Duodenal mucosa (tissue), 2 donors: ENCODE data around the gene MSI2.

Experiments used
- H3K27ac ChIP-seq: one replicate; pipeline ENCODE4 v1.7.0; 2013; ENCODE audit warnings: low read depth, low read length
- H3K27me3 ChIP-seq, 2 donors: one replicate each; pipeline ENCODE4 v1.7.0; 2013; ENCODE audit warnings: low read length in 2 of 2, control low read depth in 1 of 2; ENCODE audit not compliant: insufficient read depth in 2 of 2, control insufficient read depth in 1 of 2
- H3K36me3 ChIP-seq, 2 donors: one replicate each; pipeline ENCODE4 v1.7.0; 2013; ENCODE audit warnings: low read length in 2 of 2, control low read depth in 1 of 2; ENCODE audit not compliant: insufficient read depth in 2 of 2, control insufficient read depth in 1 of 2
- H3K4me1 ChIP-seq, 2 donors: one replicate each; pipeline ENCODE4 v1.7.0; 2013; ENCODE audit warnings: low read length in 2 of 2, control low read depth in 1 of 2; ENCODE audit not compliant: insufficient read depth in 2 of 2, control insufficient read depth in 1 of 2
- H3K4me3 ChIP-seq, 2 donors: one replicate each; pipeline ENCODE4 v1.7.0; 2013; ENCODE audit warnings: low read length in 2 of 2, low read depth in 1 of 2
- H3K9ac ChIP-seq, 2 donors: one replicate each; pipeline ENCODE4 v1.7.0; 2013; ENCODE audit warnings: low read length in 2 of 2, low read depth in 1 of 2
- H3K9me3 ChIP-seq, 2 donors: one replicate each; pipeline ENCODE4 v1.7.0; 2013; ENCODE audit warnings: low read length in 2 of 2, control low read depth in 1 of 2; ENCODE audit not compliant: control insufficient read depth in 1 of 2

The MSI2 gene

DNA sequence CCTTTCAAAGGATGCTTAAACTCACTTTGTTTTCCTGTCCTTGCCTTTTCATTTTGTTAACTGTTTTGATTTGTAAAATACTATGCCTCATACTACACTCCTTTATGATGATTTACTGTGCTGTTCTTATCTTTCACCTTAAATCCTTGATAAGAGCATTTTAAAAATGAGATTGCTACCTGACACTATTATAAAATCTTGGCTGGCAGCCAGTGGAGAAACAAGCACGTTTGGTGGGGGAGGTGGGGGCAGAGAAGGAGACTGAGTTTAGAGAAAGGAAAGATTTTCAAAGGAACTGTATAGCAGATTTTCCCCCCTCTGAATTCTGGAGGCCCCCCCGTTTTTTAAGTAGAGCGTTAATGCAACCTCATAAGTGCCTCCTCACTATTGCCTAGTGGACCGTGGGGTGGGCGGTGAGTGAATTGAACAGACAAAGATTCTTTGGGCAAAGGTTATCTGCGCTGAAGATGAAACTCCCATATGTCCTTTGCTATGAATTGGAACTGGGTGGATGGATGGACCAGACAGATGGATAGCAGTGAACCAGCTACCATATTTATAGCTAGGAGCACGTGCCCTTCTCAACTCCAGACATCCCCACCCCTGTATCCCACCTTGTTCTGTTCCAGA is 288.6 kb downstream of the MSI2 start:
- Histone ChIP-seq H3K27ac (no peak overlapping the region), H3K27me3 (no peaks in the 10 kb centered on the region), H3K9ac (no peak overlapping the region), H3K9me3 (no peaks in the 10 kb centered on the region), H3K36me3 (no peaks in the 10 kb centered on the region), H3K4me3 (no peak overlapping the region), H3K4me1 (peaks cover 15 to 16% of the 10 kb centered on the region in 2 donors)

DNA sequence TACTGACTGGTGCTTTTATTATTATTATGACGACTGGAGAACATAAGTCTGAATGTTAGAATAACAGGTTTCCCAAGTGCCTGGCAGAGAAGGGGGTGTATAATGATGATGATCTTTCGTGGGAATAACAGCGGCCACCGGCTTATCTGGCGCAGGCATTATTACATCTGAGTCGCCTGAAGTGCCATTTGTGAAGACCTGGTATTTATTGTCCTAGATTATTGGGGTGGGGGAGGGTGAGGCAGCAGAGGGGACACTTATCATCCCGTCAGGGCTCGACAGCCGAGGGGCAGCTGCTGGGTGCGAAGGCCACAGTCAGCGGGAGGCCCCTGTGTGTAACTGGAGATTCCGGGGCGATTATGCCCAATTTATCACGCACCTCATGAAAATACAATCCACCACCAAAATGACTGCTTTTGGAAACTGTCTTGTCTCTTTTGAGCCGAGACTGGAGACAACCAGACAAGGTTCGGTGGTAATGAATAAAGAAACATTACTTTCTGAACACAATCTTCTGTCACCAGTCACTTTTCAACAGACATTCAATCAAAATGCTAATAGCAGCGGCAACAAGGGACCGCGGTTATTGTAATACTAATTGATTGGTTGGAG is 289.5 kb downstream of the MSI2 start:
- no peaks in the 10 kb centered on the region for H3K36me3 ChIP-seq
- no peak overlapping the region for H3K9ac ChIP-seq
- no peaks in the 10 kb centered on the region for H3K9me3 ChIP-seq
- H3K27me3 ChIP-seq: no peaks in the 10 kb centered on the region
- no peak overlapping the region for H3K4me3 ChIP-seq
- H3K4me1 ChIP-seq: peaks cover 15 to 16% of the 10 kb centered on the region in 2 donors
- H3K27ac ChIP-seq: no peak overlapping the region

DNA sequence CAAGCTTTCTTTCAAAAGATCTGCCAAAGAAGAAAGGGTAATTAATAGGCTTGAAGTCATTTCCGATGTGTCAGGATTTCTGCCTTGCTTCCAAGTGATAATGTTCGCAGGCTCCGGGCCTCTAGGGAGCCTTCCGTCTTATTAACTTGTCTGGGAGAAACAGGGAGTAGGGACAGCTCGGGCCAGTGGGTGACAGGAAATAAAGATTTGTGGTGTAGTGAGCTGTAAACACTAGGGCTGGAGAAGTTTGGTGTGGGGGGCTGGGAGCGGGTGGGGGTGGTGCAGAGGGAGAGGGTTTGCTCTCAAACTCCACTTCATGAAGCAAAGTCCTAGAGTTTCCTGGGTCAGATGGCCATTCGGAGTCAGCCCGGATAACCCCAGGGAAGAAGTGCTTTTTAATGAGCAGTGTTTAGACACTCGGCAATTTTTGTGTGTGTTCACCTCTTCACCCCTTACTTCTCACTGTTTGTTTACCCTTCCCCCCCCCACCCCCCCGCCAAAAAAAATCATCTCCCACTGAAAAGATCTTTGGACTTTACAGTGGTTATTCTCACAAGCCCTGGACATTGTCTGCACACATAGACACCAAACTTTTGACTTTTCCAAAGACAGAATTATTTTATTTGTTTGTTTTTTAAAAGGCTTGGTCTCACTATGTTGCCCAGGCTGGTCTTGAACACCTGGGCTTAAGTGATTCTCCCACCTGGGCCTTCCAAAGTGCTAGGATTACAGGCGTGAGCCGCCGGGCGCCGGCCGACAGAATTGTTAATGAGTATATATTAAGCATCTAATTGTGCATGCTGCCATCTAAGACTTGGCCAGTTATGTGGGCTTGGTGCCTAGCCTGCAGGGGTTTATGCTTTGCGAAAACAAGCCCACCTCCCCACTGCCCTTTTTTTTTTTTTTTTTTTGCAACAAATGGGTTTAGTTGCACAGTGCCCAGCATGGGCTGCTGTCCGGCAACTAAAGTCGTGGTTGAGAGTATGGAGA is 292.4 kb downstream of the MSI2 start:
- peaks cover 13 to 27% of the 10 kb centered on the region in 2 donors for H3K4me1 ChIP-seq
- no peak overlapping the region for H3K9ac ChIP-seq

DNA sequence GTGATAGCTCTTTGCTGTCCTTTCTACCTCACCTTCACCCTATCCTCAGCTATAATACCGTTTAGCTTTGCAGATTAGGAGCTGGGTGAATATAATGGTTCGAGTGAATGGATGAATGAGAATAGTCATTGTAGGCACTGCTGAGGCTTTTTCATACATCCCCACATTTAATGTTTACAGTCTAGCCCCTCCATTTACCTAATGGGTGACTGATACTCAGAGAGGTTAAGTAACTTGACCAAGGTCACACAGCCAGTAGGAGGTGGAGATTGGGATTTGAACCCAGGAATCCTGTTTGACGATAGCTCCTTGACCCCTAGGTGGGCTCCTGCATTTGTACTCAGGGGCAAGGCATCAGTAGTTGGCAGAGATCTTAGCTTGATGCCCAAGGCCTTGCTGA is 293.1 kb downstream of the MSI2 start:
- Histone ChIP-seq H3K4me3 (no peak overlapping the region), H3K9me3 (no peaks in the 10 kb centered on the region), H3K4me1 (peaks cover 6 to 19% of the 10 kb centered on the region in 2 donors), H3K27ac (no peak overlapping the region), H3K9ac (no peak overlapping the region), H3K27me3 (no peaks in the 10 kb centered on the region), H3K36me3 (no peaks in the 10 kb centered on the region)

More for the DNA sequence above, 292.4 kb downstream of the MSI2 start:
- Histone ChIP-seq H3K27me3 (no peaks in the 10 kb centered on the region), H3K9me3 (no peaks in the 10 kb centered on the region), H3K36me3 (no peaks in the 10 kb centered on the region), H3K4me3 (no peak overlapping the region), H3K27ac (no peak overlapping the region)

DNA sequence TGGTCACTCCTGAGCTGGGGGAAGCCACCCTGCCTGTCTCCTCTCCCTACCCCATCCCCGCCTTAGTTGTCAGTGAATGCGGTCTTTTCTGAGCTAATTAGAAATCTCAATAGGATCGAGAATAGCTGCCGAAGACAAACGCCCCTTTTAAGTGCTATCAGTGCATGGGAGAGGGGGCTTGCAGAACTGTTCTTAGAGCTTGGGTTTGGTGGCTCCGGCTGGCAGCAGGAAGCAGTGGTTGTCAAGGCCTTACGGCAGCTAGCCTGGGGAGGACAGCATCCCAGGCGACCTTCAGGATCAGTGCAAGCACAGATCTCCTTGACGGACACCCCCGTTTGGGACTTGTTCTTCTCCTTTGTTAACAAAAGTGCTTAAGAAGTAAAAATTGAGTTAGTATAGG is 293.7 kb downstream of the MSI2 start:
- H3K4me3 ChIP-seq: no peak overlapping the region
- peaks cover 3 to 15% of the 10 kb centered on the region in 2 donors for H3K4me1 ChIP-seq
- H3K9me3 ChIP-seq: no peaks in the 10 kb centered on the region
- H3K36me3 ChIP-seq: no peaks in the 10 kb centered on the region
- H3K27ac ChIP-seq: no peak overlapping the region
- no peaks in the 10 kb centered on the region for H3K27me3 ChIP-seq
- H3K9ac ChIP-seq: no peak overlapping the region

DNA sequence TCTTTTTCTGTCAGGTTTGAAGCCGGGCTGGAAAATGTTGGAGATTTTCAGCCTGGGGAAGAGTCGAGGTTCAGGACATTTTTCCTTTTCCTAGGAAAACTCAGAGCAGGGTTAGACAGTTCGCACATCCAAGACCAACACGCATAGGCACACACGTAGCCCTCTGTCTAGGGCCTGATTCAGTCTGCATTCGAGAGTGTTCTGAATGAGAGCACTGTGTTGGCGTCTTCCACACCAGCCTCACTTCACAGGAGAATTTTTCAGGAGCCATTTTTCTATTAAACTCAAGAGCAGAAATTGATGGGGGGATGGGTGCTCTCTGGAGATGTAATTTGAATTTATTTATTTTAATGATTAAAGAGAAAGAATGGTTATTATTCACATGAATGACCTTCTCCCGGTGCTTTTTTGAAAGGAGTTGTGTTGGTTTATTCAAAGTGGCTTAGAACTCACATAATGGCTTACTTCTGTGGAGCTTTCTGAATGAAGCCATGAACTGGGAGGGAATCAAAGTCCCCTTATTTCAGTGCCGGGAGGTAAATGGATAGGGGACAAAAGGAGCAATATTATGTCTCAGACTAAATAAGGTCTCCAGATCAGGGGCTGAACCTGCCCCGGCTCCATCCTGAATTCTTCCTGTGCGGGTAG is 294.5 kb downstream of the MSI2 start:
- Histone ChIP-seq H3K9ac (no peak overlapping the region), H3K9me3 (no peaks in the 10 kb centered on the region), H3K36me3 (no peaks in the 10 kb centered on the region), H3K4me1 (peaks cover 3 to 15% of the 10 kb centered on the region in 2 donors), H3K27me3 (no peaks in the 10 kb centered on the region), H3K27ac (no peak overlapping the region), H3K4me3 (no peak overlapping the region)

DNA sequence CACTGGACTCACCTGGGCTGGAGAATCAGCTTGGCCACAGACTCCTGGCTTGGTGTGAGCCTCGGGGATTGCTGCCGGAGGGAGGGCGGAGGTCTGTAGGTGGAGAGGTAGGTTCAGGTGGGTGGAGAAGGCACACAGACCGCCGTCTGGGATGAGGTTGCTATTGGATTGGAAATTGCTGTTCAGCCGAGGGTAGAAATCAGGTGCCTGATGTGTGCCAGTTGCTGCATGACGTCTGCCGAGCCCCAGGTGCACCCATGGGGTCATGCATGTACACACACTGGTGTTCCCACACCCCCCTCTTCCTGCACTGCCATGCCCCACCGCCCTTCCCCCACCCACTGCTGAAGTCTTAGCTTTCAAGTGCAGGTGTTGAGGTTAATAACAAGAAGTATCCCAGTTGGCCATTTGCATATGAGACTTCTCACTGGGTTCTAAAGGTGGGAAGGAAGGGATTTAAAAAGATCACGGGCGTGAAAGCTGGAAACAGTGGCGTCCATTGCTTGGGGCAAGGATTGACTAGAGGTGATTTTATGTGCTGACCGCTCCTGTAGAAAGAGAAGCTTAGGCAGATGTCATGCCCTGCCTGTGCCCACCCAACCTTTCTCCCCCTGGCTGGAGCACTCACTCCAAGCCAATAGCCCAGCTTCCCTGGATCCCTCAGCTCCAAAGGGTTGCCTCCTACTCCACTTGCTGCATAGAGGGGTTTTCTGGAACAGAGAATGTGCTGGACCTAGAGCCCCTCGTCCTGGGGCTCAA is 295.2 kb downstream of the MSI2 start:
- H3K4me1 ChIP-seq: peaks cover 3 to 15% of the 10 kb centered on the region in 2 donors

DNA sequence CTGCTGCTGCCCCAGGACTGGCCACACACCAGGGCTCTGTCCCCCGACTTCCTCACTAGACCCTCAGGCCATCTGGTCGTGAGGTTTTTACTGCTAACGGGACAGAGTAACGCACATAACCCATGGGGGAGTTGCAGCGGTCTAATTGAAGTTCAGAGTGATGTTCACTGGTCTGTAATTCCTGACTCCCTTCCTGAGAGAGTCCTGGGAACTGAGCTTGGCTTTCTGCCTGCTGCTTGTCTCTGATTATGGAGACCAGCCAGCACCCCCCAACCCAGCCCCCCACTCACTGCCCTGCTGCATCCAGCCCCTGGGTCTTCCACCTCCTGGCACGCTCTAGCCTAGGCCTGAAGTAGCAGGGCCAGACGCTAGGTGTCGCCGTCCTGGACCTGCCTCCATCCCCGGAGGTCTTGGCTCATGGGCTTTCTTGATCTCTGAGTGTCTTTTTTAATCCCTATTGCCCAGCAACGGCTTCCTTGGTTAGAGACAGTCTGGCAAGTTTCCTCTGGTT is 295.8 kb downstream of the MSI2 start:
- H3K36me3 ChIP-seq: no peaks in the 10 kb centered on the region
- H3K9me3 ChIP-seq: no peaks in the 10 kb centered on the region
- H3K27ac ChIP-seq: no peak overlapping the region
- H3K9ac ChIP-seq: no peak overlapping the region
- H3K4me1 ChIP-seq: peaks cover 3 to 15% of the 10 kb centered on the region in 2 donors
- no peak overlapping the region for H3K4me3 ChIP-seq
- no peaks in the 10 kb centered on the region for H3K27me3 ChIP-seq

More for the DNA sequence above, 295.2 kb downstream of the MSI2 start:
- Histone ChIP-seq H3K4me3 (no peak overlapping the region), H3K27me3 (no peaks in the 10 kb centered on the region), H3K9ac (no peak overlapping the region), H3K36me3 (no peaks in the 10 kb centered on the region), H3K9me3 (no peaks in the 10 kb centered on the region), H3K27ac (no peak overlapping the region)

DNA sequence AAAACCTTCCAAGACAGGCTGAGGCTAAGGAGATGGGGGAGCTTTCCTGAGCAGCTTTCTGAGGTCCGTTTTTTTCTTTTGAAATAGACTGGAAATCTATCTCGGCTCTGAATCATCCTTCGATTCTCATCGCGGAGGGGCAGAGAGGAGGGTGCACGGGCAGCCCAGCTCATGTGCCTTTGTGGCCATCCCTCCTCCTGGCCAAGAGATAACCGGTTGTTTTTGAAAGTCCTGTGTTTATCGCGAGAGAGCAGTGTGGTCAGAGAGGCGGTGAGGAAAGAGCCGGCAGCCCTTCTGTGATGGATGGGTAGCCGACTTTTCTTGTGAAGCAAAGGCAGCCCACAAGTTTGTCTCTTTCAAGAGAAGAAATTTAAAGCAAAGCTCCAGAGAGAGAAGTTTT is 297.2 kb downstream of the MSI2 start:
- Histone ChIP-seq H3K4me3 (no peak overlapping the region), H3K9me3 (no peaks in the 10 kb centered on the region), H3K36me3 (no peaks in the 10 kb centered on the region), H3K27me3 (no peaks in the 10 kb centered on the region), H3K9ac (no peak overlapping the region), H3K27ac (no peak overlapping the region), H3K4me1 (peaks cover 10 to 15% of the 10 kb centered on the region in 2 donors)
